ENCODE results near the gene ADAMTSL2. TPM values are rescaled to one million over a fixed set of nuclear protein-coding genes. Genes with fewer than 3 reads are reported as not detected.

Gene ADAMTSL2
- total and polyA plus RNA-seq, 4 donors, result 1.8 to 18.2 (median 7.7) TPM

- Histone ChIP-seq H3K27ac (ENCODE audit: low read depth in 1 of 2, low read length in 2 of 2) (no peak overlapping the region), H3K27me3 (ENCODE audit: control insufficient read depth in 4 of 4, insufficient read depth in 4 of 4, low read length in 3 of 4) (no peaks in the 10 kb centered on the region), H3K9me3 (ENCODE audit: control insufficient read depth in 4 of 4, low read length in 3 of 4) (no peaks in the 10 kb centered on the region), H3K4me1 (ENCODE audit: control insufficient read depth in 4 of 4, insufficient read depth in 4 of 4, low read length in 3 of 4) (peaks cover 12 to 61% (median 37%) of the 10 kb centered on the region in 4 donors), H3K36me3 (ENCODE audit: control insufficient read depth in 4 of 4, insufficient read depth in 3 of 4, low read depth in 1 of 4, low read length in 3 of 4) (no peaks in the 10 kb centered on the region), H3K4me3 (ENCODE audit: low read depth in 1 of 3, low read length in 3 of 3) (no peak overlapping the region), H3K9ac (ENCODE audit: low read depth in 1 of 2, low read length in 2 of 2) (no peak overlapping the region)
- no peak for DNase-seq (ENCODE audit: low spot score)
- WGBS, result 92% methylated on average over 8 of the region's 8 CpGs
- TF ChIP-seq CTCF (IDR thresholded peaks at IDR 0.05; ENCODE audit: low read depth, low read length, missing input control), result no peak
Measured at GRCh38 chr9:133523106-133523505, 11.4 kb upstream of the ADAMTSL2 start.

- H3K36me3 ChIP-seq (ENCODE audit: control insufficient read depth in 4 of 4, insufficient read depth in 3 of 4, low read depth in 1 of 4, low read length in 3 of 4), result no peaks in the 10 kb centered on the region
- H3K4me1 ChIP-seq (ENCODE audit: control insufficient read depth in 4 of 4, insufficient read depth in 4 of 4, low read length in 3 of 4), result peaks cover 12 to 68% (median 37%) of the 10 kb centered on the region in 4 donors
- TF ChIP-seq HNF4G (IDR thresholded peaks at IDR 0.05), result no peak
- TF ChIP-seq SP1 (IDR thresholded peaks at IDR 0.05), result no peak
- DNase-seq (ENCODE audit: low spot score), result no peak
- no peak overlapping the region for H3K4me3 ChIP-seq (ENCODE audit: low read depth in 1 of 3, low read length in 3 of 3)
- no peak overlapping the region for H3K9ac ChIP-seq (ENCODE audit: low read depth in 1 of 2, low read length in 2 of 2)
- no peaks in the 10 kb centered on the region for H3K9me3 ChIP-seq (ENCODE audit: control insufficient read depth in 4 of 4, low read length in 3 of 4)
- no peaks in the 10 kb centered on the region for H3K27me3 ChIP-seq (ENCODE audit: control insufficient read depth in 4 of 4, insufficient read depth in 4 of 4, low read length in 3 of 4)
- 91% methylated on average over 5 of the region's 5 CpGs for WGBS
- no peak overlapping the region for H3K27ac ChIP-seq (ENCODE audit: low read depth in 1 of 2, low read length in 2 of 2)
Measured at GRCh38 chr9:133524146-133524545, 10.4 kb upstream of the ADAMTSL2 start.

GRCh38 chr9:133524679-133525228 lies 9.8 kb upstream of the ADAMTSL2 start, which contains the start of gene MYMK:
Gene MYMK, minus strand, starts transcription at chr9:133524959. Its CDS starts 115 bp downstream, at chr9:133524844.
- peak within 1 kb of the TSS; percentile 51 to 61 for H3K27ac ChIP-seq (ENCODE audit: low read depth in 1 of 2, low read length in 2 of 2)
- no peaks in the 10 kb centered on the region for H3K36me3 ChIP-seq (ENCODE audit: control insufficient read depth in 4 of 4, insufficient read depth in 3 of 4, low read depth in 1 of 4, low read length in 3 of 4)
- TF ChIP-seq FOXA2 (IDR thresholded peaks at IDR 0.05), result no peak
- no peak for TF ChIP-seq MAX (IDR thresholded peaks at IDR 0.05)
- no peak for TF ChIP-seq ATF3 (IDR thresholded peaks at IDR 0.05)
- TF ChIP-seq EGR1 (IDR thresholded peaks at IDR 0.05; ENCODE audit: low read depth in 2 of 2), result no peak
- DNase-seq (ENCODE audit: low spot score), result no peak
- no peaks in the 10 kb centered on the region for H3K9me3 ChIP-seq (ENCODE audit: control insufficient read depth in 4 of 4, low read length in 3 of 4)
- no peaks in the 10 kb centered on the region for H3K27me3 ChIP-seq (ENCODE audit: control insufficient read depth in 4 of 4, insufficient read depth in 4 of 4, low read length in 3 of 4)
- WGBS, result 97% methylated on average over 17 of the region's 17 CpGs
- no peak within 1 kb of the TSS for H3K4me3 ChIP-seq (ENCODE audit: low read depth in 1 of 3, low read length in 3 of 3)
- H3K9ac ChIP-seq (ENCODE audit: low read depth in 1 of 2, low read length in 2 of 2), result no peak within 1 kb of the TSS
- H3K4me1 ChIP-seq (ENCODE audit: control insufficient read depth in 4 of 4, insufficient read depth in 4 of 4, low read length in 3 of 4), result peaks cover 12 to 62% (median 35%) of the 10 kb centered on the region in 4 donors

GRCh38 chr9:133525677-133526076 lies 8.8 kb upstream of the ADAMTSL2 start:
- 37% methylated on average over 8 of the region's 8 CpGs for WGBS
- Histone ChIP-seq H3K9ac (ENCODE audit: low read depth in 1 of 2, low read length in 2 of 2) (no peak overlapping the region), H3K36me3 (ENCODE audit: control insufficient read depth in 4 of 4, insufficient read depth in 3 of 4, low read depth in 1 of 4, low read length in 3 of 4) (no peaks in the 10 kb centered on the region), H3K27me3 (ENCODE audit: control insufficient read depth in 4 of 4, insufficient read depth in 4 of 4, low read length in 3 of 4) (no peaks in the 10 kb centered on the region), H3K27ac (ENCODE audit: low read depth in 1 of 2, low read length in 2 of 2) (peak overlapping the region; percentile 51 to 61), H3K4me3 (ENCODE audit: low read depth in 1 of 3, low read length in 3 of 3) (no peak overlapping the region), H3K4me1 (ENCODE audit: control insufficient read depth in 4 of 4, insufficient read depth in 4 of 4, low read length in 3 of 4) (peaks cover 9 to 55% (median 26%) of the 10 kb centered on the region in 4 donors), H3K9me3 (ENCODE audit: control insufficient read depth in 4 of 4, low read length in 3 of 4) (no peaks in the 10 kb centered on the region)
- no peak for DNase-seq (ENCODE audit: low spot score)
- TF ChIP-seq EGR1 (IDR thresholded peaks at IDR 0.05; ENCODE audit: low read depth in 2 of 2), result no peak
- TF ChIP-seq FOXA2 (IDR thresholded peaks at IDR 0.05), result peak; percentile 63
- peak in 1 of 2 donors; percentile 44 for TF ChIP-seq RXRA (IDR thresholded peaks at IDR 0.05)
- TF ChIP-seq FOXA1 (IDR thresholded peaks at IDR 0.05), result peak; percentile 43
- no peak for TF ChIP-seq MAX (IDR thresholded peaks at IDR 0.05)
- TF ChIP-seq HNF4A (conservative IDR thresholded peaks at IDR 0.05), result peak in 1 of 2 donors; percentile 16
- no peak for TF ChIP-seq JUND (IDR thresholded peaks at IDR 0.05)
- TF ChIP-seq REST (IDR thresholded peaks at IDR 0.05), result no peak
- TF ChIP-seq CTCF (IDR thresholded peaks at IDR 0.05; ENCODE audit: low read depth, low read length, missing input control), result no peak
- TF ChIP-seq TAF1 (conservative IDR thresholded peaks at IDR 0.05), result no peak
- TF ChIP-seq ATF3 (IDR thresholded peaks at IDR 0.05), result no peak
